ENCODE measurements around the gene IL1F10.
A peak's percentile ranks its signal among the peaks of the same experiment; 100 is the strongest.
"Not testable (repeated sequence)": the region's sequence is repeated elsewhere in the genome, so short reads cannot be mapped to it uniquely, and the experiment has no call there.

Gene IL1F10

DNA sequence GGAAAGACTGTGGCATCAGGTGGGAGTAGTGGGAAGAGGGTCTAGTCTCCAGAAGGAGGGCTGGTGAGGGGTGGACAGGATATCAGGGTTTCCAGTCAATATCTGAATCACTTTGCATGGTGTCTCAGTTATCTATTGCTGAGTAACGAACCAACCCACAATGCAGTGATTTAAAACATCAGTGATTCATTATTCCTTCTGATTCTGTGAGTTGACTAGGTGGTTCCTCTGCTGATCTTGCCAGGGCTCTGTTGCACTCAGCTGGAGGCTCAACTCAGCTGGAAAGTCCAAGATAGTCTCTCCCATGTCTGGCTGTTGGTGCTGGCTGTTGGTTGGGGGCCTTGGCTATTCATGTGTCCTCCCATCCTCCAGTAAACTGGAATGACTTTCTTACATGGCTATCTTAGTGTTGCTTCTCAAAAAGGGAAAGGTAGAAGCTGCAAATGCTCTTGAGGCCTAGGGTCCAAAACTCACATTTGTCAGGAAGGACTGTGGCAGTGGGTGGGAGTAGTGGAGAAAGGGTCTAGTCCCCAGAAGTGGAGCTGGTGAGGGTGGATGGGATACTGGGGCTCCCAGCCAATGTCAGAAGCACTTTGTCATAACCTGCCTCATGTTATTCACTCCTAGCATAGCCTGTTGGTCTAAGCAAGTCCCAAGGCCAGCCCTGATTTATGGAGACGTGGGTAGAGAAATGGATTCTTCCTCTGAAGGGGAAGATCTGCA is 13.9 kb downstream of the IL1F10 start:
- DNase-seq: no peak

DNA sequence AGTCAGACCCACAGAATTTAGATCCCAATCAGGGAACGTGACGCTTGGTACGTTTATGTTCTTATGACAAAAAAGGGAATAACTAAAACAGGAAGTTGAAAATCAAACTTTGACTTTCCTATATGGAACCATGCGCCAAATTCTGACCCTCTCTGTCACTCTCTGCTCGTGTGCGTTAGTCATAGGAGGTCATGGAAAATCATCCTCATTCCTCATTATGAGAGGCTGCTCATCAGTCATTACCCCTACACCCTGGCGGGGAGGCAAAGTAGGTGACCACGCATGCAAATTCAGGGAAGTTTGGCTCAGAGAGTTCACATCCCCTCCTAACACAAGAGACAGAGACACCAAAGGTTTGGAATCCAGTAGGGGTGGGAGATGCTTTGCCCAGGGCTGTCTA is 15.5 kb downstream of the IL1F10 start:
- DNase-seq: no peak

- no peak for DNase-seq
Observed at GRCh38 chr2:113084249-113085000, 16.7 kb downstream of the IL1F10 start.

DNA sequence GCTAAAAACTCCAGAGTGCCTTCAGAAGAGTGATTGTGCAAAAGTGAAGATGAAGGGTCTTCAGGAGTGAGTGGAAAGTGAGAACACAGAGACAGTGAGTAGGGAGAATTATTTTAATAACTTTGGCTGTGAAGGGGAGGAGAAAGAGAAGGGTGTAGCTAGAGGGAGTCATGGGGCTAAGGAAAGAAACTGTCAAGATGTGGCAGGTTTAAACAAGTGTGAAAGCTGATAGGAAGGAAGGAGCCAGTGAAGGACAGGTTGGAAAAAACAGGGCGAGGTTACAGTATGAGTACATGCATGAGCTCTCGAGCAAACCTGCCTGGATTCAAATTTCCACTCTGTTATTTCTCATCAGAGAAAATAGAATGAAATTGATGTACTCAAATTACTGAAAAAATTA is 17.8 kb downstream of the IL1F10 start:
- no peak for DNase-seq

- DNase-seq: no peak
Observed at GRCh38 chr2:113088213-113088992, 20.6 kb downstream of the IL1F10 start.

- no peak for DNase-seq
Observed at GRCh38 chr2:113089916-113090315, 22.1 kb downstream of the IL1F10 start.

- no peak for DNase-seq
Observed at GRCh38 chr2:113091231-113091896, 23.6 kb downstream of the IL1F10 start.

DNA sequence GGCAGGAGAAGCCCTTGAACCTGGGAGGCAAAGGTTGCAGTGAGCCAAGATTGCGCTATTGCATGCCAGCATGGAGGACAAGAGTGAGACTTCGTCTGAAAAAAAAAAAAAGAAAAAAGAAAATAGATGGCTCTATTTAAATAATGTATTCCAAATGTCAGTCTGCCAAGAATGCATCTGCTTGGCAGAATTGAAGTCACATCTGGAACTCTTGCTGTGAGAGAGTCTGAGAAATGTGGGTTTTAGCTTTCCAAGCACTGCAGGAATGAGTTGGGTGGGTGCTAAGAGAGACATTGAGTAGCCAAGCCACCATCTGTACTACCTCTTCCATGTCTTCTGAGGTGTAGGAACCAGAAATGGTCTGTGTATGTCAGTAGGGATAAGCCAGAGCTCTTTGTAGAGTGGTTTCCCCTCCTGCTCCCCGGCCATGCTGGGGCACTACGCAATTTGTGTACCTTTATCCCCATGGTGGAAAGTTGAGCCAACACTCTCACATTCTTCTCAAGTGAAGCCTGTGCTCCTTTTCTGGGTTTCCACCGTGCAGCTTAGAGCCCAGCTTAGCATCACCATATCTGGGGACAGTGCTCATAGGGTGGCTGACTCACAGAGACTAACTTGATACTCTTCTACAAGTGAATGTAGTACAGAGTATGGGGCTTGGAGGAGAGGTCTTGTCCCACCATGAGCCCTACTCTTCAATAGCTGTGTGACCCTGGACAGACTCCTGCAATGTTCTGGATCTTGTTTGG is 25.3 kb downstream of the IL1F10 start:
- no peak for DNase-seq

DNA sequence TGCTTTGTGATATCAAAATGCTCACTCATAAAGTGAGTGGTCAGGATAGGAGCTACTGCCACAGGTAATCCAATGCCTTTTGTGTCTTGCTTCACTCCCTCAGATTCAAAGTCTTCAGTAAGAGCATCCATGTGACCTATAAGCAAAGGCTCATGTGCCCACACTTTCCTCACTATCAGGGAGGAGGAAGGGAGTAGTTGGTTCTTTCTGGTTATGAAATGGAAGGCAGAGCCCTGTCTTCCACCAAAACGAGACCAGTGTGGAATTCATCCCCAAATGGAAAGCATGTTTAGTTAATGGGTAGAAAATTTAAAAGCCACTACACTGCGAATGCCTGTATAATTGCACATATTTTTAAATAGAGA is 25.8 kb downstream of the IL1F10 start:
- no peak for DNase-seq

DNA sequence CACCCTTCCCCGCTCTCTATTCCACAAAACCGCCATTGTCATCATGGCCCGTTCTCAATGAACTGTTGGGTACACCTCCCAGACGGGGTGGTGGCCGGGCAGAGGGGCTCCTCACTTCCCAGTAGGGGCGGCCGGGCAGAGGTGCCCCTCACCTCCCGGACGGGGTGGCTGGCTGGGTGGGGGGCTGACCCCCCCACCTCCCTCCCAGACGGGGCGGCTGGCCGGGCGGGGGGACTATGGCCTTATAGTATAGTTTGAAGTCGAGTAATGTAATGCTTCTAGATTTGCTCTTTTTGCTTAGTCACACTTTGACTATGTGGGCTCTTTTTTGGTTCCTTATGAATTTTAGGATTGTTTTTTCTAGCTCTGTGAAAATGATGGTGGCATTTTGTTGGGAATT is 28.5 kb downstream of the IL1F10 start:
- DNase-seq: not testable (repeated sequence)

DNA sequence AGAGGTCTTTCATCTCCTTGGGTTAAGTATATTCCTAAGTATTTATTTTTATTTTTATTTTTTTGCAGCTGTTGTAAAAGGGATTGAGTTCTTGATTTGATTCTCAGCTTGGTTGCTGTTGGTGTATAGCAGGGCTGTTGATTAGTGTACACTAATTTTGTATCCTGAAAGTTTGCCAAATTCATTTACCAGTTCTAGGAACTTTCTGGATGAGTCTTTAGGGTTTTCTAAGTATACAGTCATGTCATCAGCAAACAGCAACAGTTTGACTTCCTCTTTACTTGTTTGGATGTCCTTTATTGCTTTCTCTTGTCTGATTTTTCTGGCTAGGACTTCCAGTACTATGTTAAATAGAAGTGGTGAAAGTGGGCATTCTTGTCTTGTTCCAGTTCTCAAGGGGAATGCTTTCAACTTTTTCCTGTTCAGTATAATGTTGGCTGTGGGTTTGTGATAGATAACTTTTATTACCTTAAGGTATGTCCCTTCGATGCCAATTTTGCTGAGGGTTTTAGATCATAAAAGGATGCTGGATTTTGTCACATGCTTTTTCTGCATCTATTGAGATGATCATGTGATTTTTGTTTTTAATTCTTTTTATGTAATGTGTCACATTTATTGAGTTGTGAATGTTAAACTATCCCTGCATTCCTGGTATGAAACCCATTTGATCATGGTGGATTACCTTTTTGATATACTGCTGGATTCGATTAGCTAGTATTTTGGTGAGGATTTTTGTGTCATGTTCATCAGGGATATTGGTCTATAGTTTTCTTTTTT is 29.3 kb downstream of the IL1F10 start:
- DNase-seq: not testable (repeated sequence)

DNA sequence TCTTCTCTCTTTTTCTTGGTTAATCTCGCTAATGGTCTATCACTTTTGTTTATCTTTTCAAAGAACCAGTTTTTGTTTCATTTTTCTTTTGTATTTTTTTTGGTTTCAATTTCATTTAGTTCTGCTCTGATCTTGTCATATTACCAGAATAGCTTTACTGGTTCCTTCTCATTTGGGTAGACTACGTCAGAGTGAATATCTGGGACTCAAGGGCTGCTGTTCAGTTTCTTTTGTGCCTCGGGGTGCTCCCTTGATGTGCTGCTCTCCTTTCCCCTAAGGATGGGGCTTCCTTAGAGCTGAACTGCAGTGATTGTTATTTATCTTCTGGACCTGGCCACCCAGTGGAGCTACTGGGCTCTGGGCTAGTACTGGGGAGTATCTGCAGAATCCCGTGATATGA is 30.3 kb downstream of the IL1F10 start:
- peak; percentile 64 for DNase-seq

DNA sequence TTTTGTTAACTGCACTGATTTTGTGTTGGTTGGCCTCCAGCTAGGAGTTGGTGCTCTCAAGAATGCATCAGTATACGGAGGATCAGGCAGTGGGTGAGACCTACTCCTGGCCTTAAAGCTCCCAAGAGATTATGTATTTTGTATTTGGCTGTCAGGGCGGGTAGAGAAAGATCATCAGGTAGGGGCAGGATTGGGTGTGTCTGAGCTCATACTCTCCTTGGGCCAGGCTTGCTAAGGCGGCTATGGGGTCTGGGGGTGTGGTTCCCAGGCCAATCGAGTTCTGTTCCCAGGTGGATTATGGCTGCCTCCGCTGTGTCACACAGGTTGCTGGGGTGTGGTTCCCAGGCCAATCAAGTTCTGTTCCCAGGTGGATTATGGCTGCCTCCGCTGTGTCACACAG is 30.8 kb downstream of the IL1F10 start:
- no peak for DNase-seq

- no peak for DNase-seq
Observed at GRCh38 chr2:113102133-113102532, 34.4 kb downstream of the IL1F10 start.

GRCh38 chr2:113103277-113103676 is 35.5 kb downstream of the IL1F10 start:
- no peak for DNase-seq

DNA sequence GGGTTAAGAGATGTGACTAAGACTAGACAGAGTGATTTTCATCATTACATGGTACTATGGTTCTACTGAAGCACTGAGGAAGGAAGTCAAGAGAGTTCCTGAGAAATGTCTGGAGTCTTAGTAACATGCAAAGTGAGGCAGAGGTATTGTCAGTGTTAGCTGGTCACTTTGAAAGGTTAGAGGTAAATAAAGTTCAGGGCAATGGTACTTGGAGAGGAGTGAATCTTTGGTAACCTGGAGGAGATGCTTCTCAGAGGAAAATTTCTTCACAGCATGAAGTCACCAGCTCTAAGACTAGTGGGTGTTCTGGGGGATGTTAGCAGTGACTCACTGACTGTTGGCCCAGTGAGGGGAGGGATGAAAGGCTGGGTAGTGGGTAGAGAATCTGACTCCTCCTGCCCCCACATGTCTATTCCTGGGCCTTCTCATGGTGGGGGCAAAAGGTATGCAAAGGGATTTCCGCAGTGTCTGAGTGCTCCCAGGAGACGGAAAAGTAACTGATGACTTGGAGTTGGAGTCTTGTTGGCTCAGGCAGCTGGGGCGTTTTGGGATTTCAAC is 36.4 kb downstream of the IL1F10 start:
- DNase-seq: peak; percentile 66

DNA sequence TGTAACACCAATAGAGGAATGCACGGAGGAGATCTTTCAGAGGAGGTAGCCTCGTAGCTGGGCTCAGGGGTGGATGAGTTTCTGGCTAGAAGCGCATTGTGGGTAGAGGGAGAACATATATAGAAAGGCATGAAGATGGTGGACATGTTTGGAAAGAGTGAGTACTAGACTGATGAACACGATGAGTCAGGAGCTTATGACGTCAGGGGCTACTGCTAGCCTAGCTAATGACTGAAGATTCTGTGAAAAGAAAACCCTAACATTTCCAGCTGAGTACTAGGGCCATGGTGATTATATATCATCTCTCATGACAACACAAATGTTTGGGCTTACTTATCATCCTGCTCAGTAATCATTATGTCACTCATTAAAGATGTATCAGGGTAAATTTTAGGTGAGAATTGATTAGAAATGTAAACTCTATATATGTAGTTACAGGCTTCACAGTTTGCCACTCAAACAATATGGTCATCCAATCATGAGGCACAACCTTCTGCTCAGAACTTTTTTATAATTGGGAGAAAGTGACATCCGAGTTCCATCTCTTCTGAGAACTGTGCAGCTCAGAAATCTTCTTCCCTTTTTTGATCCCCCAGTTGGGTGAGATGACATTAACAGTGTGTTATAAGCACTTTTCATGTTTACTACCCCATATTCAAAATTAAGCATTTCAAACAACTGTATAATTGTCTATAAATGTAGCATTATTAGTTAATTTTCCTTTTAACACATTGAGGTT is 37.4 kb downstream of the IL1F10 start:
- DNase-seq: no peak

- no peak for DNase-seq
Observed at GRCh38 chr2:113111121-113111520, 43.4 kb downstream of the IL1F10 start.

GRCh38 chr2:113111823-113112287 is 44.1 kb downstream of the IL1F10 start:
- DNase-seq: no peak

GRCh38 chr2:113112441-113112840 is 44.7 kb downstream of the IL1F10 start:
- DNase-seq: no peak

Data from activated effector memory CD4-positive, alpha-beta T cell treated with anti-CD3 and anti-CD28 coated beads, Interleukin-2, amount 50 U/mL, for 16 hours (primary cell).